ENCODE data around the gene BRF1.

The BRF1 gene

DNA sequence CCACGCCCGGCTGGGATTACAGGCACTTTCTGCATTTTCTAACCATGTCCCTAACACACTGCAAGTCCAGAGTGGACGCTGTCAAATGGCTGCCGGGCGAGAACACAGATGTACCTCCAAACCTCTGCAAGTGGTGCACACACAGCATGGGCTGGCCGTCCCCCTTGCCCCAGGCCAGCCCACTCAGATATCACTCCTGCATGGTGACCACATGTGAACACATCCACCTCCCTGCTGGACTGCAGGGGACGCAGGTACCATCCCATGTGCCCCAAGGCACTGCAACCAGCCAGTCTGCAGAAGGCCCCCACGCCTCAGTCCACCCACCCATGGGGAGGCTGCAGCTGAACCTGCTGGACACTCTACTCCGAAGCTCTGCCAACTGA, 14.0 kb downstream of the BRF1 start:
- TF ChIP-seq, protein P1, sequence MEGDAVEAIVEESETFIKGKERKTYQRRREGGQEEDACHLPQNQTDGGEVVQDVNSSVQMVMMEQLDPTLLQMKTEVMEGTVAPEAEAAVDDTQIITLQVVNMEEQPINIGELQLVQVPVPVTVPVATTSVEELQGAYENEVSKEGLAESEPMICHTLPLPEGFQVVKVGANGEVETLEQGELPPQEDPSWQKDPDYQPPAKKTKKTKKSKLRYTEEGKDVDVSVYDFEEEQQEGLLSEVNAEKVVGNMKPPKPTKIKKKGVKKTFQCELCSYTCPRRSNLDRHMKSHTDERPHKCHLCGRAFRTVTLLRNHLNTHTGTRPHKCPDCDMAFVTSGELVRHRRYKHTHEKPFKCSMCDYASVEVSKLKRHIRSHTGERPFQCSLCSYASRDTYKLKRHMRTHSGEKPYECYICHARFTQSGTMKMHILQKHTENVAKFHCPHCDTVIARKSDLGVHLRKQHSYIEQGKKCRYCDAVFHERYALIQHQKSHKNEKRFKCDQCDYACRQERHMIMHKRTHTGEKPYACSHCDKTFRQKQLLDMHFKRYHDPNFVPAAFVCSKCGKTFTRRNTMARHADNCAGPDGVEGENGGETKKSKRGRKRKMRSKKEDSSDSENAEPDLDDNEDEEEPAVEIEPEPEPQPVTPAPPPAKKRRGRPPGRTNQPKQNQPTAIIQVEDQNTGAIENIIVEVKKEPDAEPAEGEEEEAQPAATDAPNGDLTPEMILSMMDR (conservative IDR thresholded peaks at IDR 0.05; ENCODE audit: control insufficient read depth, insufficient read depth, low read depth, low read length): no peak
- no peak overlapping the region for H3K4me3 ChIP-seq (ENCODE audit: control insufficient read depth, low read depth, low read length)
- DNase-seq (ENCODE audit: low read depth): no peak

DNA sequence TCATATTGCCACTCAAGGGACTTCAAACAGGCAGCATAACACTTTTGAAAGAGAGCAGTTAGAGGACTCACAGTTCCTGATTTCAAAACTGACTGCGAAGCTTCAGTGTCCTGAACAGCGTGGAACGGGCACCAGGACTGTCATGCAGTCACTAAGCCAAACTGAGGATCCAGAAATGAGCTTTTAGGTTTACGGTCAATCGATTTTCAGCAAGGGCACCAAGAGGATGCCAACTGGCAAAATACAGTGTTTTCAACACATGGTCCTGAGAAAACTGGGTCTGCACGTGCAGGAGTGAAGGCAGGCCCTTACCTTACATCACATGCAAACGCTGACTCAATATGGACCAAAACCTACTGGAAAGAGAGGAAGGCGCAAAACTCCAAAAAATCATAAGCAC, 15.6 kb downstream of the BRF1 start:
- DNase-seq (ENCODE audit: low read depth): no peak
- H3K4me3 ChIP-seq (ENCODE audit: control insufficient read depth, low read depth, low read length): no peak overlapping the region
- TF ChIP-seq, protein P1 (conservative IDR thresholded peaks at IDR 0.05; ENCODE audit: control insufficient read depth, insufficient read depth, low read depth, low read length): no peak

DNA sequence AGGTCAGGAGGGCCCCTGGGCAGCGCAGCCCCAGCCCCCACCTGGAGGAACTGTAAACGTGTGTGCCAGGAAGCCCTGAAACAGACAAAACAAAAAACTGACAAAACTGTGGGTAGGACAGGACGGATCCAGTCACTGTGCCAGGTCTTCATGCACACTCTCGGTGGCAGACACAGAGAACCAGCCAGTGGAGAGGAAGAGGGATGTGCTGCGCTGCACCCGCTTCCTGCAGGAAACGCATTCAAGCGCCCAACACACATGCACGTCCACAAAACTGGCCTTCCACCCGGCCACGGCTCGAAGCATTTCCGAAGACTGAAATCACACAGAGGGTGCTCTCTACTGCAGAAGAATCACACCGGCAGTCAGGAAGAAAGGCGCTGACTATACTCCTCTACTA, 16.9 kb downstream of the BRF1 start:
- no peak for DNase-seq (ENCODE audit: low read depth)
- H3K4me3 ChIP-seq (ENCODE audit: control insufficient read depth, low read depth, low read length): no peak overlapping the region
- TF ChIP-seq, protein P1 (conservative IDR thresholded peaks at IDR 0.05; ENCODE audit: control insufficient read depth, insufficient read depth, low read depth, low read length): no peak

DNA sequence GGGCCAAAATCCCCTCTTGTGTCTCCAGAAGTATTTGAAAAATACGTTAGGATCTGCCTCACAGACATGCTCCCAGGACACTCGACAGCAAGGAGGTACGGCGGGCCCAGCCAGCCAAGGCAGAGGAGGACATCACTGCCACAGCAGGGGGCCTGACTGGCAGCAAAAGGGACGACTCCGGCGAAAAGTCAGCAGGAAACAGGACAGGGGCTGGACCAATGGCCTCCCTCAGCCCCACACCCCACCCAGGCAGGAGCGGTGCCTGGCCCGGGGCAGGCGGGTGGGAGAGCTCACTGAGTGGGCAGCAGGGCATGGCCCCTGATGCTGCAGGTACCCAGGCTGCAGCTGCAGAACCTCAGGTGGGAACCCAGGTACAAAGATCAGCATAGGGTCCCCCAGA, 17.8 kb downstream of the BRF1 start:
- H3K4me3 ChIP-seq (ENCODE audit: control insufficient read depth, low read depth, low read length): no peak overlapping the region
- no peak for DNase-seq (ENCODE audit: low read depth)
- TF ChIP-seq, protein P1 (conservative IDR thresholded peaks at IDR 0.05; ENCODE audit: control insufficient read depth, insufficient read depth, low read depth, low read length): no peak

DNA sequence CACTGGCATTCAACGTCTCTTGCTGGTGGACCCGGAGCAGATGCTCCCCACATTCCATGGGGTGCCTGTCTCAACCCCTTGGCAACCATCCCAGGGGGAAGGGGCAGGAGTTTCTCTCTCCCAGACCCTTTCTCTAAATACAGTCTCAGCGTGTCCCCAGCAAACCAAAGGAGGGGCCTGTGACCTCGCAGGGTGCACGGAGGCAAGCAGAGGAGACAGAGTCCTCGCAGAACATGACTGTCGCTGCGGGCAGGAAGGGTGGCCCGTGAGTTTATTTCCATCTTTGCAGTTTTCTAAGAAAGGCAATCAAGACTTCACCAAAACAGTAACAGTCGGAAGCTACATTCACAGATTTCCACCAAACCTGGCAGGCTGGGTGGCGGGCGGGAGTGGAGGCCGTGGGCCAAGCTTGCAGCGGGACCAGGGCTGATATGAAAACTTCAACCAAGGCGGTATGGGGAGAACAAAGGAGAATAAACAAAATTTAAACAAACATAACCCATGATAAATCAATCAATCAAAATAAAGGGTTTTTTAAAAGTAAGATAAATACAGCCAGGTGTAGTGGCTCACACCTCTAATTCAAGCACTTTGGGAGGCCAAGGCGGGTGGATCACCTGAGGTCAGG, 18.6 kb downstream of the BRF1 start:
- TF ChIP-seq, protein P1 (conservative IDR thresholded peaks at IDR 0.05; ENCODE audit: control insufficient read depth, insufficient read depth, low read depth, low read length): no peak
- no peak for DNase-seq (ENCODE audit: low read depth)
- H3K4me3 ChIP-seq (ENCODE audit: control insufficient read depth, low read depth, low read length): no peak overlapping the region

DNA sequence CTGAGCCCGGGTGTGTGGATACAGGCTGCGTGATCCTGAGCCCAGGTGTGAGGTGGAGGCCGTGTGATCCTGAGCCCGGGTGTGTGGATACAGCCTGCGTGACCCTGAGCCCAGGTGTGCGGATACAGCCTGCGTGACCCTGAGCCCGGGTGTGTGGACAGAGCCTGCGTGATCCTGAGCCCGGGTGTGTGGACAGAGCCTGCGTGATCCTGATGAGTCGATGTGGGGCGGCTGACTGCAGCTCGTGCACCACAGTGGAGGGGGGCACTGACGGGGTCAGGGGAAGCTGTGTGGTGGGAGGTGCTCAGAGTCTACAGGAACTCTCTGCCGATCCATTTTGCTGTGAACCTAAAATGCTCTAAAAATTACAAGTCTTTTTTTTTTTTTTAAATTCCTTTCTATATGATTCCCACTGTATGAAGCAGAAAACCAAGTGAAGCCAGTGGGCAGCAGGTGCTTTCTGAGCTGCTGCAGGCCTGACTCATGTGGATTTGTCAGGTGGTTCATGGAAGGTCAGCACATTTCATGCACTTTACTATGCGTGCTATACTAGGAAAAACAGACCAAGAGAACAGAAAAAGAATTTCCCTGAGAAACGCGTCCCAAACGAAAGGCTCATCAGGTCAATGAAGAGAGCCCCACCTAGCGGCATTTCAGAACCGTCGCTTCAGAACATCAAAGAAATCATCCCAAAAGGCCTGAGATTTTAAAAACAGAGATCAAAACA, 19.3 kb downstream of the BRF1 start:
- TF ChIP-seq, protein P1 (conservative IDR thresholded peaks at IDR 0.05; ENCODE audit: control insufficient read depth, insufficient read depth, low read depth, low read length): peak; percentile 83
- peak; percentile 77 for DNase-seq (ENCODE audit: low read depth)
- H3K4me3 ChIP-seq (ENCODE audit: control insufficient read depth, low read depth, low read length): no peak overlapping the region

All from fibroblast of mammary gland (primary cell).